Right ventricle myocardium superior (tissue), 1 donor: Measurements from ENCODE around the gene DDX4. TPM values are rescaled to one million over a fixed set of nuclear protein-coding genes. Genes with fewer than 3 reads are reported as not detected.
"Not testable (repeated sequence)": the region's sequence is repeated elsewhere in the genome, so short reads cannot be mapped to it uniquely, and the experiment has no call there.

Experiments used
- ATAC-seq: fragments of 200-7000 bp; cut with Tn5 transposase; one replicate; pipeline ENCODE4 v1.9.1; 2020; ENCODE audit warnings: mild to moderate bottlenecking; ENCODE audit not compliant: poor library complexity
- DNase-seq: peaks from one replicate; pipeline ENCODE4 v3.0.0-alpha.2; 2020
- intact Hi-C: fragments of 100-400 bp; cut with DNase I; formaldehyde crosslinking; loops from one replicate; pipeline ENCODE4 v1.11.2; 2022
- total RNA-seq: library from RNA; stranded (reverse); fragmentation: NEBNext Ultra II Directional; extraction: Animal tissue kit (Norgen Biotek cat#: 25700); gene quantifications from one replicate; pipeline ENCODE4 v1.2.1, GENCODE V29; 2021
- donor health status: DM: no; HTN: yes; CAD: no; lungs with severe emphysema.

Gene DDX4
- total RNA-seq, 1 donor from 2014 or later: not detected

- ATAC-seq: no peak
- DNase-seq: no peak
- intact Hi-C loops: no loop called here
These were observed 23.1 kb upstream of the DDX4 start for GRCh38 chr5:55714749-55715148.

DNA sequence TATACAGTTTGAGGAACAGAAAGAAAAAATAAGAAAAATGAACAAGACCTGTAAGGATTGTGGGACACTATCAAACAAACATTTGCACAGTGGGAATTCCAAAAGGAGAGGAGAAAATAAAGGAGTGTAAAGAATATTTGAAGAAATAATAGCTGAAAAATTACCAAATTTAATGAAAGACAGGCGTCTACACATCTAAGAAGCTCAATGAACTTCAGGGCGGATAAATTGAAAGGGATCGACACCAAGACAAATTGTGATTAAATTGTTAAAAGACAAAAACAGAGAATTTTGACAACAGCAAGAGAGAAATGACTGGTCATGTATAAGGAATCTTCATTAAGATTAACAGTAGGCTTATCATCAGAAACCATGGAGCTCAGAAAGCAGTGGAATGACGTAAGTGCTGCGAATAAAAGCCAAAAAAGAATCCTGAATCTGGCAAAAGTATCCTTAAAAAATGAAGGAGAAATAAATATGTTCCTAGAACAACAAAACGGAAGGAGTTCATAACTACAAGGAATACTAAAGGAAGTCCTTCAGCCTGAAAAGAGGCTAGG lies 22.3 kb upstream of the DDX4 start:
- DNase-seq (no peak), ATAC-seq (no peak)
- intact Hi-C loops: no loop called here

GRCh38 chr5:55719026-55719425 lies 18.8 kb upstream of the DDX4 start:
- ATAC-seq, DNase-seq, intact Hi-C loops: not testable (repeated sequence)

DNA sequence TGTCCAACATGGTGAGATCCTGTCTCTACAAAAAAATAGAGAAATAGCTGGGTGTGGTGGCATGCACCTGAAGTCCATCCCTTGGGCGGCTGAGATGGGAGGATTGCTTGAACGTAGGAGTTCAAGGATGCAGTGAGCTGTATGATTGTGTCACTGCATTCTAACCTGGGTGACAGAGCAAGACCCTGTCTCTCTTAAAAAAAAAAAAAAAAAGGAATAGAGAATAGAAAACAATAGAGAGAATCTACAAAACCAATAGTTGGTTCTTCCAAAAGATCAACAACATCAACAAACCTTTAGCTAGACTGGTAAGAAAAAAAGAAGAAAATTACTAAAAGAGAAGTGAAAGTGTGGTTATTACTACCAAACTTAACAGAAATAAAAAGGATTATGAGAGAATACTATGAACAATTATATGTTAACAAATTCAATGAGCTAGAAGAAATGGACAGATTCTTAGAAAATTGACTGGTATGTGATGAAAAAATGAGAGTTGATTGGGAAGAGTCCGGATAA lies 17.6 kb upstream of the DDX4 start:
- intact Hi-C loops: no loop called here
- no peak for ATAC-seq
- no peak for DNase-seq

DNA sequence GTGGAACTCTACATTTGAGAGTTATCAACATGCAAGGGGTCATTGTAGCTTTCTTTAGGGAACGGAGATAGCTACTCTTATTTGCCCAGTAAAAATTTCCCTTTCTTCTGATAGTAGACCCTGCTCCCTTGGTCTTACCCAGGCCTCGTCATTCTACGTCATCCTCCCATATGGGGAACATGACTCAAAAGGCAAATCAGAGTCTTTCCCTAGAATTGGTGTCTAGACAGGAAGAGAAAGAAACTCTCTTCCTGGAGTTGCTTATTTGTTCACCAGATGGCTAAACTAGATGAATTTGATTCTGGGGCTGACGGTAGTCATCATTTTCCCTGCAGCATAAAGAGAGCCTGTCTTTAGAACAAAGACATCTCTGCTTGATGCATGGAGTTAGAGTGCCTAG lies 13.6 kb upstream of the DDX4 start:
- ATAC-seq (no peak), DNase-seq (no peak)
- intact Hi-C loops: no loop called here

- DNase-seq: no peak
- no peak for ATAC-seq
- intact Hi-C loops: no loop called here
These were observed 6.0 kb upstream of the DDX4 start for GRCh38 chr5:55731848-55732247.

DNA sequence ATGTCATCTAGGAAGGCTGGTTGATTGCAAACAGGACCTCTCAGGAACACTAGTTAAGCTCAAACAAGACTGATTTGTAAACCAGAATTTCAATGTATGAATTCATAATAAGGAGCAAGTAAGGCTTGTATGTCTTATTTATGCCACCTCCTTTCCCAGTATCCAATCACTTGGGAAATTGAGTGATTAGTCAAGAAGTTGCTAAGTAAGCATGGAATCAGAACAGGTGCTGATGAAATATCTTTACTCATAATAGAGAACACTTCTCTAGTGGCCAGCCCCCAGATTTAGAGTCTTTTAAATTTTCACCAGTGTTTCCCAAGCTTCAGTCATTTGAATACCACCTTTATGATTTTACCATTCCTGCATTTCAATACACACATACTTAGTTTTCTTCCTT lies 5.3 kb upstream of the DDX4 start:
- DNase-seq (no peak), ATAC-seq (no peak)
- intact Hi-C loops: no loop called here

GRCh38 chr5:55734658-55735057 lies 3.2 kb upstream of the DDX4 start:
- no peak for DNase-seq
- no peak for ATAC-seq
- intact Hi-C loops: no loop called here

DNA sequence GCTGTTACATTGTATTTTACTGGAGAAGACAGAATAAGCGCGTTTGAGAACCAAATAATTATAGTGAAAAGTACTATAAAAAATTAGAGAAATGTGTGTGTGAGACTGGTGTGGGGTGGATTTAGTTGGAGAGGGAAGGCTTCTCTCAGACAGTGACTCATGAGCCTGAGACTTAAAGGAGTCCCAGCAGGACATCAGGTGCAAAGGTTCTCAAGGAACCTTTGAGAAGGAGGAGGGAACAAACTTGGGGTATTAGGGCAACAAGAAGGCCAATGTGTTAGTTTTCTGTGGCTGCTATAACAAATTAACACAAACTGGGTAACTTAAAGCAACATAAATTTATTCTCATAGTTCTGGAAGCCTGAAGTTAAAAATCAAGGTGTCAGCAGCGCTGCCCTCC lies 4.9 kb downstream of the DDX4 start:
- intact Hi-C loops: no loop called here
- no peak for ATAC-seq
- DNase-seq: no peak

GRCh38 chr5:55747778-55748318 lies 10.0 kb downstream of the DDX4 start:
- DNase-seq (no peak), ATAC-seq (no peak)
- intact Hi-C loops: no loop called here

GRCh38 chr5:55749387-55749786 lies 11.5 kb downstream of the DDX4 start:
- DNase-seq: no peak
- intact Hi-C loops: no loop called here
- no peak for ATAC-seq

- DNase-seq (no peak), ATAC-seq (no peak)
- intact Hi-C loops: no loop called here
These were observed 12.2 kb downstream of the DDX4 start for GRCh38 chr5:55750063-55750462.

GRCh38 chr5:55750499-55750898 lies 12.6 kb downstream of the DDX4 start:
- DNase-seq: no peak
- intact Hi-C loops: no loop called here
- ATAC-seq: no peak

DNA sequence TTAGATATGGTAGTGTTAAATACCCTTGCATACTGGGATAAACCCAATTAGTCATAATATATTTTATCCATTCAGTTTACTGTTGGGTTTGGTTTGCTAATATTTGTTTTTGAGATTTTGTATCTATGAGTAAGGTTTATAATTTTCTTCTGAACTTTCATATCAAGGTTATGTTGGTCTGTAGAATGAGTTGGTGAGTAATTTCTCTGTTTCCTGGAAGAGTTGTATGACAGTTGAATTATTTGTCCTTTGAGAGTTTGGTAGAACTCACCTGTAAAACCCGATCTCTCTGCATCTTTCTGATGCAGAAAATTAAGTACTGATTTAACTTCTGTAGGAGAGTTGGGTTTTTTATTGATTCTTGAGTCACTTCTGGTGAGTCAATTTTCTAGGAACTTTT lies 20.4 kb downstream of the DDX4 start:
- ATAC-seq (no peak), DNase-seq (no peak)
- intact Hi-C loops: no loop called here

- DNase-seq: no peak
- intact Hi-C loops: no loop called here
- ATAC-seq: no peak
These were observed 20.9 kb downstream of the DDX4 start for GRCh38 chr5:55758714-55759113.

DNA sequence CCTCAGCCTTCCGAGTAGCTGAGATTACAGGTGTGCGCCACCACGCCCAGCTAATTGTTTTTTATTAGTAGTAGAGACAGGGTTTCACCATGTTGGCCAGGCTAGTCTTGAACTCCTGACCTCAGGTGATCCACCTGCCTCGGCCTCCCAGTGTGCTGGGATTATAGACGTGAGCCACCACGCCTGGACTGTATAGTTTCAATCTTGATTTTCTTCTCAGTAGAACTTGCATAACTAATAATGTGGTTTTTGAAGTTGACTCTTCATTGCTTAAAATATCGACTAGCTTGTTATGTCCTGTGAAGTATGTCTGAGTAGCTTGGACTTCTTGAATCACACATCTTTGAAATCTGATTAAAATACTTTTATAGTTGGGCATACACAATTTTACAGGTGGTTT lies 23.9 kb downstream of the DDX4 start:
- ATAC-seq, intact Hi-C loops, DNase-seq: not testable (repeated sequence)

GRCh38 chr5:55763746-55764420 lies 26.0 kb downstream of the DDX4 start:
- intact Hi-C loops: no loop called here
- no peak for DNase-seq
- no peak for ATAC-seq

- ATAC-seq (no peak), DNase-seq (no peak)
- intact Hi-C loops: no loop called here
These were observed 30.4 kb downstream of the DDX4 start for GRCh38 chr5:55768279-55768678.

DNA sequence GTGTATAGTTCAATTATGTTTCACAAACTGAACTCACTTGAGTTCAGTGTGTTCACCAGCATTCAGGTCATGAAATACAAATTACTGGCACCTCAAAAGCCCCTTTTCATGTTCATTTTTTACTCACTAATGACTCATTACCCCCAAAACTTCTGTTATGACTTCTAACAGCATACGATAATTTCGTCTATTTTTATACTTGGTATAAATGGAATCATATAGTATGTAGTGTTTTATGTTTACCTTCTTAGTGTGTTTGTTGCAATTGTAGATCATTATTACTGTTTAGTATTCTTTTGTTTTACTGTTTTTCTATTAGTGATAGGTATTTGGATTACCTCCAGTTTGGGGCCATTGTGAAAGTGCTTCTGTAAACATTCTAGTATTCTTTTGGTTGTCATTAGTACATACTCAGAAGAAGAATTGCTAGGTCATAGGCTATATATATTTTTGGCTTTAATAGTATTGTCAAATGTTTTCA lies 33.4 kb downstream of the DDX4 start:
- intact Hi-C loops: no loop called here
- ATAC-seq (no peak), DNase-seq (no peak)

DNA sequence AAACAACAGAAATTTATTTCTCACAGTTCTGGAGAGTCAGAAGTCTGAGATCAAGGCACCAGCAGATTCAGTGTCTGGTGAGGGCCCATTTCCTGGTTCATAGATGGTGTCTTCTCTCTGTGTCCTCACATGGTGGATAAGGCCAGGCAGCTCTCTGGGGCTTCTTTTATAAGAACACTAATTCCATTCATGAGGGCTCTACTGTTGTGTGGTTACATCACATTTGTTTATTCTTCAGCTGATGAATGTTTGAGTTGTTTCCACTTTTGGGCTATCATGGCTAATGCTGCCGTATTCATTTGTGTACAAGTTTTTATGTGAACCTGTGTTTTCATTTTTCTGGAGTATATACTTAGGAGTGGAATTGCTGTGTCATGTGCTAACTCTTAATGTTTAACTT lies 35.2 kb downstream of the DDX4 start:
- intact Hi-C loops: no loop called here
- DNase-seq (no peak), ATAC-seq (no peak)
